HepG2 (cell line): ENCODE data around the gene ELOVL2. TPM values are rescaled to one million over a fixed set of nuclear protein-coding genes. Genes with fewer than 3 reads are reported as not detected.

Experiments used
- ATRX ChIP-seq: sonication (generic); formaldehyde crosslinking; IDR thresholded peaks from 2 replicates; pipeline ENCODE4 v1.4.0; 2020; ENCODE audit warnings: missing genetic modification reagents, borderline replicate concordance
- EHMT2 ChIP-seq: fragments of 200-600 bp; sonication (generic); IDR thresholded peaks from 2 replicates; pipeline ENCODE4 v1.7.0; 2017; ENCODE audit warnings: antibody characterized with exemption, low read depth, low read length, borderline replicate concordance
- GATAD1 ChIP-seq: IDR thresholded peaks from 2 replicates; pipeline ENCODE4 v1.6.1; 2016; ENCODE audit warnings: missing genetic modification reagents, missing compliant biosample characterization
- HMG20A ChIP-seq: IDR thresholded peaks from 2 replicates; pipeline ENCODE4 v1.6.1; 2016; ENCODE audit warnings: borderline replicate concordance
- HNF4A ChIP-seq: sonication (generic); formaldehyde crosslinking; IDR thresholded peaks from 2 replicates; pipeline ENCODE4 v1.4.0; 2020; ENCODE audit warnings: missing genetic modification reagents
- IKZF5 ChIP-seq: IDR thresholded peaks from 2 replicates; pipeline ENCODE4 v1.6.1; 2018; ENCODE audit warnings: missing genetic modification reagents, mild to moderate bottlenecking, missing compliant biosample characterization
- ISL2 ChIP-seq: sonication (generic); formaldehyde crosslinking; IDR thresholded peaks from 2 replicates; pipeline ENCODE4 v1.5.0; 2020; ENCODE audit warnings: missing genetic modification reagents
- MBD4 ChIP-seq: IDR thresholded peaks from 2 replicates; pipeline ENCODE4 v1.6.1; 2012; ENCODE audit warnings: low read length, inconsistent platforms, borderline replicate concordance
- MED13 ChIP-seq: sonication (generic); formaldehyde crosslinking; IDR thresholded peaks from 2 replicates; pipeline ENCODE4 v1.5.0; 2020; ENCODE audit warnings: missing genetic modification reagents
- MXI1 ChIP-seq: IDR thresholded peaks from 3 replicates; pipeline ENCODE4 v1.6.1; 2012; ENCODE audit warnings: low read depth, low read length, inconsistent platforms, borderline replicate concordance
- NCOA2 ChIP-seq: sonication (generic); formaldehyde crosslinking; IDR thresholded peaks from 2 replicates; pipeline ENCODE4 v1.8.0; 2022; ENCODE audit warnings: inconsistent platforms
- ONECUT2 ChIP-seq: sonication (generic); formaldehyde crosslinking; IDR thresholded peaks from 2 replicates; pipeline ENCODE4 v1.4.0; 2020; ENCODE audit warnings: missing genetic modification reagents
- RFXANK ChIP-seq: IDR thresholded peaks from 2 replicates; pipeline ENCODE4 v1.6.1; 2016
- SOX6 ChIP-seq, 2 experiments: fragments of 450-650 bp in 1 of 2; sonication (generic) in 1 of 2; formaldehyde crosslinking in 1 of 2; IDR thresholded peaks; 2 replicates each; pipeline versions ENCODE4 v1.4.0 to v1.6.1; 2017 to 2020; ENCODE audit warnings: antibody characterized with exemption in 1 of 2, mild to moderate bottlenecking in 1 of 2, missing genetic modification reagents in 1 of 2
- SRSF1 ChIP-seq: fragments of 200-400 bp; formaldehyde crosslinking; optimal IDR thresholded peaks from 2 replicates; pipeline ENCODE3; 2017; ENCODE audit warnings: mild to moderate bottlenecking, low read depth, low read length, moderate library complexity
- SYNCRIP ChIP-seq: fragments of 200-400 bp; formaldehyde crosslinking; IDR thresholded peaks from 2 replicates; pipeline ENCODE4 v1.6.1; 2018; ENCODE audit warnings: mild to moderate bottlenecking, low read depth, low read length; ENCODE audit not compliant: insufficient read depth
- THAP8 ChIP-seq: sonication (generic); formaldehyde crosslinking; IDR thresholded peaks from 2 replicates; pipeline ENCODE4 v1.5.1; 2020; ENCODE audit warnings: missing genetic modification reagents, mild to moderate bottlenecking, borderline replicate concordance
- ZIK1 ChIP-seq: sonication (generic); formaldehyde crosslinking; IDR thresholded peaks from 2 replicates; pipeline ENCODE4 v1.5.0; 2020; ENCODE audit warnings: mild to moderate bottlenecking, low read depth, missing genetic modification reagents, borderline replicate concordance
- ZNF264 ChIP-seq: sonication (generic); formaldehyde crosslinking; IDR thresholded peaks from 2 replicates; pipeline ENCODE4 v1.4.0; 2020; ENCODE audit warnings: missing genetic modification reagents
- ZNF33A ChIP-seq: sonication (generic); formaldehyde crosslinking; IDR thresholded peaks from 2 replicates; pipeline ENCODE4 v1.5.1; 2020; ENCODE audit warnings: missing genetic modification reagents, mild to moderate bottlenecking, moderate library complexity, borderline replicate concordance
- ZNF546 ChIP-seq: sonication (generic); formaldehyde crosslinking; conservative IDR thresholded peaks from 2 replicates; pipeline ENCODE4 v1.8.1; 2023; ENCODE audit warnings: mild to moderate bottlenecking, missing genetic modification reagents
- ZNF562 ChIP-seq: sonication (generic); formaldehyde crosslinking; IDR thresholded peaks from 2 replicates; pipeline ENCODE4 v1.8.0; 2022; ENCODE audit warnings: missing genetic modification reagents, borderline replicate concordance
- ZNF772 ChIP-seq: sonication (generic); formaldehyde crosslinking; IDR thresholded peaks from 2 replicates; pipeline ENCODE4 v1.5.0; 2020; ENCODE audit warnings: mild to moderate bottlenecking, missing genetic modification reagents
- polyA plus RNA-seq, 8 experiments: library from polyadenylated mRNA; depleted of rRNA in 3 of 8; stranded (reverse) in 7 of 8; unstranded in 1 of 8; fragments of >200 nt; fragmentation: Illumina TruSeq in 4 of 8; extraction: Trizol in 4 of 8; gene quantifications; 2 replicates each; pipeline versions ENCODE4 v1.2.1 to v1.2.3, GENCODE V29; 2011 to 2016; ENCODE audit warnings: low read depth in 4 of 8, missing spikeins in 1 of 8, mixed read lengths in 1 of 8; ENCODE audit not compliant: insufficient read depth in 1 of 8
- total RNA-seq, 5 experiments: library from RNA; depleted of rRNA; stranded (reverse); fragments of >200 nt; fragmentation: Illumina TruSeq; extraction: Trizol; gene quantifications; 2 replicates each; pipeline ENCODE4 v1.2.3, GENCODE V29; 2016; ENCODE audit warnings: low read depth in 1 of 5
- TF ChIP-seq, protein P1 (sequence below): sonication (generic); formaldehyde crosslinking; IDR thresholded peaks from 2 replicates; pipeline ENCODE4 v1.9.0; 2021; ENCODE audit warnings: missing genetic modification reagents, borderline replicate concordance
- TF ChIP-seq, protein P2 (sequence below): sonication (generic); formaldehyde crosslinking; IDR thresholded peaks from 2 replicates; pipeline ENCODE4 v1.8.1; 2023; ENCODE audit warnings: mild to moderate bottlenecking, missing genetic modification reagents
- TF ChIP-seq, protein P3 (sequence below): sonication (generic); formaldehyde crosslinking; IDR thresholded peaks from 2 replicates; pipeline ENCODE4 v1.4.0; 2020; ENCODE audit warnings: mild to moderate bottlenecking, missing genetic modification reagents

The ELOVL2 gene
- total and polyA plus RNA-seq, 2 of the 13 experiments (the other 11 are each of a cell fraction or from before 2014, with no cell fraction given), result 43.6 to 65.4 TPM

DNA sequence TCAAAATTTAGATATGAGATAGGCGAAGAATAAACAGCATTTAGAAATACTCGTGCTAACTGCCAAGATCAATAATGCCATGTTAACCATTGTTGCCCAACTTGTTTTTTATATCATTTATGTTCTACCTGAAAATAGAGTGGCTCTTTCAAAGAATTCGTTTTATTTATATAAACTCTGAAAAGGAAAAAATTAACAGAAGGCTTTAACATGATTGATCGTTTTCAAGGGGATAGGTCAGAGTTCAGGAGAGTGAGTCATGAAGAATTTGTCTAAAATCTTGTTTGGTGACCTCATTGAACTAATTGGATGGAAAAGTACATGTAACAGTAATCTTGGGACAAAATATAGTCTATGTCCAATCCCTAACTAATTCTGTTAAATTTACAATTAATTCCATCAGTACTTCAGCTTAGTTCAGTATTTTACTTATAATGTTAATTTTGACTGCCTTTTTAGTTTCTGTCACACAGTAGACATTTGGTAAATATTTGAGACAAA lies 11.1 kb upstream of the ELOVL2 start (continued):
- TF ChIP-seq HNF4A (CRISPR knock-in tag), result peak; percentile 51
- peak; percentile 75; the same call in 1 of the 2 replicates for TF ChIP-seq MBD4
- peak; percentile 68 for TF ChIP-seq HMG20A
- no peak for TF ChIP-seq SOX6 (IDR thresholded peaks at IDR 0.05)
- TF ChIP-seq SOX6 (CRISPR knock-in tag; IDR thresholded peaks at IDR 0.05), result no peak; the same call in 1 of the 2 replicates
- TF ChIP-seq ZIK1 (CRISPR knock-in tag), result no peak
- TF ChIP-seq ZNF264 (CRISPR knock-in tag), result no peak
- no peak for TF ChIP-seq ZNF33A (CRISPR knock-in tag)
- TF ChIP-seq, protein P1, sequence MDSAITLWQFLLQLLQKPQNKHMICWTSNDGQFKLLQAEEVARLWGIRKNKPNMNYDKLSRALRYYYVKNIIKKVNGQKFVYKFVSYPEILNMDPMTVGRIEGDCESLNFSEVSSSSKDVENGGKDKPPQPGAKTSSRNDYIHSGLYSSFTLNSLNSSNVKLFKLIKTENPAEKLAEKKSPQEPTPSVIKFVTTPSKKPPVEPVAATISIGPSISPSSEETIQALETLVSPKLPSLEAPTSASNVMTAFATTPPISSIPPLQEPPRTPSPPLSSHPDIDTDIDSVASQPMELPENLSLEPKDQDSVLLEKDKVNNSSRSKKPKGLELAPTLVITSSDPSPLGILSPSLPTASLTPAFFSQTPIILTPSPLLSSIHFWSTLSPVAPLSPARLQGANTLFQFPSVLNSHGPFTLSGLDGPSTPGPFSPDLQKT (CRISPR knock-in tag), result no peak
- peak; percentile 78; the same call in 1 of the 2 replicates for TF ChIP-seq EHMT2
- no peak for TF ChIP-seq ZNF772 (CRISPR knock-in tag)
- no peak for TF ChIP-seq SRSF1
- peak; percentile 83; the same call in 1 of the 2 replicates for TF ChIP-seq ONECUT2 (CRISPR knock-in tag)
- TF ChIP-seq, protein P2, sequence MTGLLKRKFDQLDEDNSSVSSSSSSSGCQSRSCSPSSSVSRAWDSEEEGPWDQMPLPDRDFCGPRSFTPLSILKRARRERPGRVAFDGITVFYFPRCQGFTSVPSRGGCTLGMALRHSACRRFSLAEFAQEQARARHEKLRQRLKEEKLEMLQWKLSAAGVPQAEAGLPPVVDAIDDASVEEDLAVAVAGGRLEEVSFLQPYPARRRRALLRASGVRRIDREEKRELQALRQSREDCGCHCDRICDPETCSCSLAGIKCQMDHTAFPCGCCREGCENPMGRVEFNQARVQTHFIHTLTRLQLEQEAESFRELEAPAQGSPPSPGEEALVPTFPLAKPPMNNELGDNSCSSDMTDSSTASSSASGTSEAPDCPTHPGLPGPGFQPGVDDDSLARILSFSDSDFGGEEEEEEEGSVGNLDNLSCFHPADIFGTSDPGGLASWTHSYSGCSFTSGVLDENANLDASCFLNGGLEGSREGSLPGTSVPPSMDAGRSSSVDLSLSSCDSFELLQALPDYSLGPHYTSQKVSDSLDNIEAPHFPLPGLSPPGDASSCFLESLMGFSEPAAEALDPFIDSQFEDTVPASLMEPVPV (CRISPR knock-in tag), result no peak
- no peak for TF ChIP-seq ZNF562 (CRISPR knock-in tag)
- no peak for TF ChIP-seq THAP8 (CRISPR knock-in tag)
- TF ChIP-seq, protein P3, sequence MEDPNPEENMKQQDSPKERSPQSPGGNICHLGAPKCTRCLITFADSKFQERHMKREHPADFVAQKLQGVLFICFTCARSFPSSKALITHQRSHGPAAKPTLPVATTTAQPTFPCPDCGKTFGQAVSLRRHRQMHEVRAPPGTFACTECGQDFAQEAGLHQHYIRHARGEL (CRISPR knock-in tag), result no peak
- no peak for TF ChIP-seq IKZF5 (CRISPR knock-in tag)
- no peak for TF ChIP-seq MXI1
- TF ChIP-seq ATRX, result no peak
- TF ChIP-seq ZNF546 (CRISPR knock-in tag), result no peak
- TF ChIP-seq RFXANK, result no peak
- no peak for TF ChIP-seq GATAD1 (CRISPR knock-in tag)
- TF ChIP-seq ISL2 (CRISPR knock-in tag), result peak; percentile 73
- TF ChIP-seq NCOA2 (CRISPR knock-in tag), result peak; percentile 78
- TF ChIP-seq SYNCRIP, result no peak
- TF ChIP-seq MED13 (CRISPR knock-in tag), result no peak
